Keratinocyte (primary cell): ENCODE results near the gene CNEP1R1. TPM values are rescaled to one million over a fixed set of nuclear protein-coding genes. Genes with fewer than 3 reads are reported as not detected.
A peak's percentile ranks its signal among the peaks of the same experiment; 100 is the strongest.

Experiments used
- DNase-seq: peaks from one replicate; pipeline ENCODE4 v3.0.0-alpha.2; 2011; ENCODE audit warnings: low read depth, missing footprints, low spot score
- FAIRE-seq: peaks from 2 replicates; lab custom pipeline; 2011; peaks lifted over from hg19 to GRCh38; lab: Jason Lieb, UNC
- H2AFZ ChIP-seq: 2 replicates; pipeline ENCODE4 v1.6.0; 2012; ENCODE audit warnings: low read length, control low read depth, inconsistent platforms; ENCODE audit not compliant: control insufficient read depth
- H3K27ac ChIP-seq: 2 replicates; pipeline ENCODE4 v1.5.1; 2011; ENCODE audit warnings: low read length; ENCODE audit not compliant: control insufficient read depth, insufficient read depth
- H3K27me3 ChIP-seq: 3 replicates; pipeline ENCODE4 v1.6.0; 2011; ENCODE audit warnings: low read length; ENCODE audit not compliant: control insufficient read depth, insufficient read depth; ENCODE audit errors: extremely low read depth
- H3K36me3 ChIP-seq, 2 experiments: 2 replicates in 1 of 2; 3 replicates in 1 of 2; pipeline ENCODE4 v1.5.1; 2011; ENCODE audit warnings: low read length in 2 of 2, mild to moderate bottlenecking in 1 of 2; ENCODE audit not compliant: control insufficient read depth in 2 of 2, insufficient read depth in 2 of 2; ENCODE audit errors: extremely low read depth in 1 of 2
- H3K4me1 ChIP-seq: 3 replicates; pipeline ENCODE4 v1.5.1; 2011; ENCODE audit warnings: low read length; ENCODE audit not compliant: control insufficient read depth, insufficient read depth; ENCODE audit errors: extremely low read depth
- H3K4me2 ChIP-seq: 3 replicates; pipeline ENCODE4 v1.6.0; 2011; ENCODE audit warnings: low read depth, low read length; ENCODE audit not compliant: control insufficient read depth, insufficient read depth; ENCODE audit errors: extremely low read depth
- H3K4me3 ChIP-seq, 3 experiments: fragments of 200-600 bp in 1 of 3; sonication (generic) in 1 of 3; 2 replicates in 2 of 3; 3 replicates in 1 of 3; pipeline ENCODE4 v1.5.1; 2011 to 2016; ENCODE audit warnings: low read length in 3 of 3, mild to moderate bottlenecking in 3 of 3, control low read depth in 2 of 3, inconsistent platforms in 1 of 3, low read depth in 1 of 3, mixed read lengths in 1 of 3, mixed run types in 1 of 3, moderate library complexity in 1 of 3; ENCODE audit not compliant: control insufficient read depth in 2 of 3, insufficient read depth in 2 of 3; ENCODE audit errors: extremely low read depth in 1 of 3
- H3K79me2 ChIP-seq: 2 replicates; pipeline ENCODE4 v1.6.0; 2012; ENCODE audit warnings: low read length; ENCODE audit not compliant: control insufficient read depth, insufficient read depth
- H3K9ac ChIP-seq: 3 replicates; pipeline ENCODE4 v1.6.0; 2011; ENCODE audit warnings: low read length; ENCODE audit not compliant: control insufficient read depth, insufficient read depth; ENCODE audit errors: extremely low read depth
- H3K9me1 ChIP-seq: 3 replicates; pipeline ENCODE4 v1.6.0; 2011; ENCODE audit warnings: low read length; ENCODE audit not compliant: control insufficient read depth, insufficient read depth; ENCODE audit errors: extremely low read depth
- H3K9me3 ChIP-seq: 2 replicates; pipeline ENCODE4 v1.5.1; 2012; ENCODE audit warnings: low read depth, low read length; ENCODE audit not compliant: control insufficient read depth
- H4K20me1 ChIP-seq: 3 replicates; pipeline ENCODE4 v1.6.0; 2011; ENCODE audit warnings: low read length; ENCODE audit not compliant: control insufficient read depth, insufficient read depth; ENCODE audit errors: extremely low read depth
- CTCF ChIP-seq, 3 experiments: IDR thresholded peaks in 1 of 3; conservative IDR thresholded peaks in 1 of 3; optimal IDR thresholded peaks in 1 of 3; 2 replicates in 2 of 3; 3 replicates in 1 of 3; pipeline versions ENCODE3 to v1.5.1; 2011; ENCODE audit warnings: low read length in 3 of 3, mild to moderate bottlenecking in 3 of 3, moderate library complexity in 2 of 3, control low read depth in 1 of 3, inconsistent platforms in 1 of 3; ENCODE audit not compliant: insufficient read depth in 2 of 3; ENCODE audit errors: extremely low read depth in 1 of 3
- EZH2 ChIP-seq: IDR thresholded peaks from one replicate; pipeline ENCODE4 v1.6.1; 2012; ENCODE audit warnings: inconsistent platforms, mild to moderate bottlenecking, low read length, moderate library complexity
- dilution Hi-C: fragments of 300-500 bp; cut with MboI; formaldehyde crosslinking; loops from one replicate; pipeline ENCODE4 v1.7.0; 2020; ENCODE audit warnings: low sequenced_read_pairs; ENCODE audit not compliant: extremely low pct_ligation_motif_present
- polyA plus RNA-seq, 5 experiments: library from polyadenylated mRNA; depleted of rRNA in 3 of 5; stranded (reverse) in 3 of 5; stranded (forward) in 1 of 5; unstranded in 1 of 5; fragments of >200 nt; gene quantifications; 1 replicate in 1 of 5; 2 replicates in 3 of 5; 3 replicates in 1 of 5; pipeline versions ENCODE4 v1.2.1 to v1.2.3, GENCODE V29; 2011 to 2012; ENCODE audit warnings: missing spikeins in 2 of 5, low read depth in 1 of 5, low replicate concordance in 1 of 5

CNEP1R1 gene
- polyA plus RNA-seq, 1 donor (not counting 4 experiments of a cell fraction or from before 2014, with no cell fraction given): 28.5 TPM

DNA sequence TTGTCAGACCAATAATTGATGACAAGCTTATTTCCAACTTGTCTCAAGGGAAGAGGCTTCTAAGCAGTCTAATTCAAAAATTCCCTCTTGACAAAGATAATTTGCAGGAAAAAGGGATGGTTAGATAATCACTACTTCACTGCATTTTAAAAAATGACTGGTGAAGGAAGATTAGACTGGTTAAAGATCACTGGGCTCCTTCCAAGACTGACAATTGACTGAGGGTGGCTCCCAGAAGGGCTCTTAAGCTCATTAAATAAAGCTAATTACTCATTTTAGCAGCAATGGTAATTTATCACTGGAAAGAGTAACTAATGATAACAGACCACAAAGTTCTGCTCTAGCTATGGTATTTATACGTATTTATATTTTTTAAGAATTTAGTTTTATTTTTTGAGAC lies 36.3 kb downstream of the CNEP1R1 start:
- H3K9me3 ChIP-seq: no peaks in the 10 kb centered on the region
- no peaks in the 10 kb centered on the region for H4K20me1 ChIP-seq
- H3K4me2 ChIP-seq: no peak overlapping the region
- no peaks in the 10 kb centered on the region for H3K9me1 ChIP-seq
- H3K27me3 ChIP-seq: no peaks in the 10 kb centered on the region
- H3K4me3 ChIP-seq: no peak overlapping the region
- H3K9ac ChIP-seq: no peak overlapping the region
- FAIRE-seq (no peak), DNase-seq (no peak)
- no peaks in the 10 kb centered on the region for H3K36me3 ChIP-seq
- no peaks in the 10 kb centered on the region for H3K4me1 ChIP-seq
- dilution Hi-C loops: no loop called here
- H2AFZ ChIP-seq: no peak overlapping the region
- TF ChIP-seq EZH2: no peak
- TF ChIP-seq CTCF (optimal IDR thresholded peaks at IDR 0.05 in 1 of 3, IDR thresholded peaks at IDR 0.05 in 1 of 3, conservative IDR thresholded peaks at IDR 0.05 in 1 of 3; ENCODE audit: extremely low read depth in 1 of 3, insufficient read depth in 2 of 3, low read length in 3 of 3): no peak
- H3K79me2 ChIP-seq: peaks cover under 1% of the 10 kb centered on the region
- H3K27ac ChIP-seq: no peak overlapping the region

DNA sequence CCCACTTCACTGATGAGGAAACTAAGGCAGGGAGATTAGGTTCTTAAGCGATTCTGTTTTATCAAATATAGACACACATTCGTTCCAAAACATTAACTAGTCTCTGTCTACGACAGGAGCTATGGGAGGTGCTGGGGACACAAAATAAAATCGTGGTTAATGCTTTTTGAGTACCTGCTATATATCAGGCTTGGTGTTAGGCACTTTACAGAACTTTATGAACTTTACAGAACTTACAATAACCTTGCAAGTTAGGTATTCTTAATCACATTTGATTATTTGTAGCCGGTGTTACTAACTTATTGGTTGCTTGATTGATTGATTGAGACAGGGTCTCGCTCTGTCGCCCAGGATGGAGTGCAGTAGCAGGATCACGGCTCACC lies 40.2 kb downstream of the CNEP1R1 start:
- no peak for TF ChIP-seq CTCF (optimal IDR thresholded peaks at IDR 0.05 in 1 of 3, IDR thresholded peaks at IDR 0.05 in 1 of 3, conservative IDR thresholded peaks at IDR 0.05 in 1 of 3; ENCODE audit: extremely low read depth in 1 of 3, insufficient read depth in 2 of 3, low read length in 3 of 3)
- TF ChIP-seq EZH2: no peak
- H3K27ac ChIP-seq: no peak overlapping the region
- peaks cover 3 to 18% of the 10 kb centered on the region in 2 experiments for H3K36me3 ChIP-seq
- peaks cover 14% of the 10 kb centered on the region for H3K4me1 ChIP-seq
- H4K20me1 ChIP-seq: peaks cover 7% of the 10 kb centered on the region
- dilution Hi-C loops: no loop called here
- no peak overlapping the region for H3K9ac ChIP-seq
- no peaks in the 10 kb centered on the region for H3K27me3 ChIP-seq
- FAIRE-seq (no peak), DNase-seq (no peak)
- no peaks in the 10 kb centered on the region for H3K9me3 ChIP-seq
- peaks cover 34% of the 10 kb centered on the region for H3K79me2 ChIP-seq
- peak overlapping the region; percentile 69 for H3K4me2 ChIP-seq
- no peaks in the 10 kb centered on the region for H3K9me1 ChIP-seq
- H3K4me3 ChIP-seq: peak overlapping the region in 2 of 3 experiments; percentile 38 to 100
- H2AFZ ChIP-seq: peak overlapping the region; percentile 83
